Peyer's patch (tissue), 4 donors: ENCODE data around the gene KIF1A.

Experiments used
- CTCF ChIP-seq, 6 experiments: fragments of 450-650 bp in 4 of 6; fragments of 200-600 bp in 2 of 6; sonication (generic) in 1 of 6; IDR thresholded peaks; one replicate each; pipeline ENCODE4 v1.5.1; 2017 to 2019; ENCODE audit warnings: antibody characterized with exemption in 6 of 6, mild to moderate bottlenecking in 3 of 6, moderate library complexity in 1 of 6
- POLR2A ChIP-seq, 2 donors: fragments of 450-650 bp; IDR thresholded peaks; one replicate each; pipeline ENCODE4 v1.5.1; 2017; ENCODE audit warnings: antibody characterized with exemption in 2 of 2, mild to moderate bottlenecking in 2 of 2, moderate library complexity in 2 of 2

- TF ChIP-seq CTCF (IDR thresholded peaks at IDR 0.05) (no peak), POLR2A (IDR thresholded peaks at IDR 0.05) (no peak)
Measured at GRCh38 chr2:240834377-240834975, 14.5 kb upstream of the KIF1A start.
